GM18951 (cell line): Measurements from ENCODE around the gene SREK1.

Experiments
- POLR2A ChIP-seq: IDR thresholded peaks from 4 replicates; pipeline ENCODE4 v1.6.1; 2011; ENCODE audit warnings: mild to moderate bottlenecking; ENCODE audit not compliant: insufficient read length, insufficient read depth; ENCODE audit errors: extremely low read depth
- in situ Hi-C: fragments of 300-500 bp; cut with MboI; formaldehyde crosslinking; loops from one replicate; pipeline ENCODE4 v1.12.0; 2022; ENCODE audit warnings: low sequenced_read_pairs, mixed read lengths, inconsistent platforms; ENCODE audit not compliant: unreplicated experiment

Gene SREK1

GRCh38 chr5:66171349-66172344, 27.5 kb downstream of the SREK1 start:
- no peak for TF ChIP-seq POLR2A
- in situ Hi-C loops, result loop anchor here (25.0 kb wide), 1 partner anchor 409 kb away; no protein-coding TSS in a partner anchor

DNA sequence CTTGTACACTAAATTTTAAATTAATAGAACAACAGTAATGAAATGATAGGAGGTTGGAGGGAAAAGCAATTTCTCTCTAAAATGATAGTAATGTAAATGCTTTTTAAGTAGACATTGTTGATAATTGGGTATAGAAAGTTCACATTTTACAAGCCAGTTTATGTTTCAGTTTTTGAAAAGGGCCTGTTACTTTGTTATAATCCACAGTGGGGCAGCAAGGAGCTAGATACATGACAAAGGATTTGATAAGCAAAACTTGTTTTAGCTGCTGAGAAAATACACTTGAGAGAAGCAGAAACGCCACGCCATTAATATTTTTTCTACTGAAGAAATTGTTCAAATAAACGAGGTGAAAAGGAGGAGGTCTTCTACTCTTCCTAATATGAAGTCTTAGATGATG, 30.2 kb downstream of the SREK1 start:
- in situ Hi-C loops, result loop anchor here (25.0 kb wide), 1 partner anchor 412 kb away; no protein-coding TSS in a partner anchor
- no peak for TF ChIP-seq POLR2A

DNA sequence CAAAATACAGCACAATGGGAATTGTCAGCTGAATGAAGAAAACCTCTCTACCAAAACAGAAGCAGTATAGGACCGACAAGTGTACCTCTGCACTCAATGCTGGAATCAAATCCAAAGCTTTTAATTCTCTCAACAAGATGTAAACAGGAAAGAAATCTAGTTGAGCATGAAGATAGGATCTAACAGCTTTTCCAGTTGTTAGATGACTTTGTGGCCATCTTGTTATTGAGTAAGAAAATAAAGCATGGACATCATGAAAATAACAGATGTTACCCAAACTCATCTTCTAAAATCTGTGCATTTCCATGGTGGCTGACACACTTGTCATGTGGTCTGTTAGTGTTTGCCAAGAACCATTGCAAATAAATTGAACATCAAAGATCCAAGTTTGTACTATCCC, 34.7 kb downstream of the SREK1 start:
- in situ Hi-C loops, result no loop called here
- TF ChIP-seq POLR2A, result no peak

- no peak for TF ChIP-seq POLR2A
- in situ Hi-C loops, result no loop called here
Measured at GRCh38 chr5:66179297-66180051, 35.4 kb downstream of the SREK1 start.

- no peak for TF ChIP-seq POLR2A
- in situ Hi-C loops, result no loop called here
Measured at GRCh38 chr5:66180282-66181155, 36.4 kb downstream of the SREK1 start.

GRCh38 chr5:66186108-66186507, 42.0 kb downstream of the SREK1 start:
- no peak for TF ChIP-seq POLR2A
- in situ Hi-C loops, result no loop called here

DNA sequence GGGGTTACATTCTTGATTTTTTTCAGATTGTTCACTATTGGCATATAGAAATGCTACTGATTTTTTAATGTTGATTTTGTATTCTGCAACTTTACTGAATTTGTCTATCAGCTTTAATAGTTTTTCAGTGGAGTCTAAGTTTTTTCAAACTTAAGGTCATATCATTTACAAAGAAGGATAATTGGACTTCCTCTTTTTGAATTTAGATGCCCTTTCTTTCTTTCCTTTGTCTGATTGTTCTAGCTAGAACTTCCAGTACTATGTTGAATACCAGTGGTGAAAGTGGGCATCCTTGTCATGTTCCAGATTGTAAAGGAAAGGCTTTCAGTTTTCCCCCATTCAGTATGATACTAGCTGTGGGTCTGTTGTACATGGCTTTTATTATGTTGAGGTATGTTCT, 49.3 kb downstream of the SREK1 start:
- in situ Hi-C loops, result no loop called here
- no peak for TF ChIP-seq POLR2A

- in situ Hi-C loops, result no loop called here
Measured at GRCh38 chr5:66197764-66198405, 53.8 kb downstream of the SREK1 start.

DNA sequence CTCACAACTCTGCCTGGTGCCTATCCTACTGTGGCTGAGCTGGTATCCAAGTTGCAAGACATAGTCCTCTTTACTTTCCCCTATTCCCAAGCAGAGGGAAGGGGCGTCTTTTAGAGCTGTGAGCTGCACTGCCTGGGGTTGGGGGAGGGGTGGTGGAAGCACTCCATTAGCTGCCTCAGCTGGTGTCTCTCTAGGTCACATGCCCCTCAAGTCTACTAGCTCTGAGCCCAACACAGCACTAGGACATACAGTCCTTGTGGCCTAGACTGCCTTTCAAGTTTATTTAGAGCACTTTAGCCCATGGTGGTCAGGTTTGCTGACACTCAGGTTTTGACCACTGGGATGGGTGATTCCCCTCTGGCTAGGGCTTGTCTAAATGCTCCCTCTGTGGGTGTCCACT, 54.7 kb downstream of the SREK1 start:
- in situ Hi-C loops, result no loop called here
- TF ChIP-seq POLR2A, result no peak

More at GRCh38 chr5:66197764-66198405, 53.8 kb downstream of the SREK1 start:
- no peak for TF ChIP-seq POLR2A

GRCh38 chr5:66203531-66203930, 59.4 kb downstream of the SREK1 start:
- in situ Hi-C loops, result no loop called here
- no peak for TF ChIP-seq POLR2A

- in situ Hi-C loops, result no loop called here
Measured at GRCh38 chr5:66206465-66206864, 62.4 kb downstream of the SREK1 start.

More at GRCh38 chr5:66206465-66206864, 62.4 kb downstream of the SREK1 start:
- no peak for TF ChIP-seq POLR2A
